ENCODE measurements around the gene TICAM2. TPM values are rescaled to one million over a fixed set of nuclear protein-coding genes. Genes with fewer than 3 reads are reported as not detected.

Gene TICAM2
- total RNA-seq, 1 donor from 2014 or later: 3.0 TPM

DNA sequence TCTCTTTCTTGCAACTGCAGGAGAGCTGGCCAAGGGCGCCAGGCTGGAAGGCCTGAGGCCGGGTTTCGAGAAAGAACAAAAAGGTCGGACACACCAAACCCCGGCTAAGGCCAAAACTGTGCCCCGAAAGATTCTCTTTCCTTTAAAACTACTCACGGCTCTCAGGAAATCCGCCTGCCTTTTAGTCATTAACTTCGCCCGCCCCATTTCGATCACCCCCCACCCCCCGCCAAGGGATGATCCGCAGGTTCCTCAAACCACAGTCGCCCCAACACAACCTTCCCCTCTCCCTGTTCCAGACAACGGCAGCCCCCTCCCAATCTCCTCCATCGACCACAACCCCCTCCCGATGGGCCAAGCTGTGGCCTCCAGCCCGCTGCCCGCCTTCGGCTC, 58.2 kb downstream of the TICAM2 start:
- peak; percentile 49 for DNase-seq

DNA sequence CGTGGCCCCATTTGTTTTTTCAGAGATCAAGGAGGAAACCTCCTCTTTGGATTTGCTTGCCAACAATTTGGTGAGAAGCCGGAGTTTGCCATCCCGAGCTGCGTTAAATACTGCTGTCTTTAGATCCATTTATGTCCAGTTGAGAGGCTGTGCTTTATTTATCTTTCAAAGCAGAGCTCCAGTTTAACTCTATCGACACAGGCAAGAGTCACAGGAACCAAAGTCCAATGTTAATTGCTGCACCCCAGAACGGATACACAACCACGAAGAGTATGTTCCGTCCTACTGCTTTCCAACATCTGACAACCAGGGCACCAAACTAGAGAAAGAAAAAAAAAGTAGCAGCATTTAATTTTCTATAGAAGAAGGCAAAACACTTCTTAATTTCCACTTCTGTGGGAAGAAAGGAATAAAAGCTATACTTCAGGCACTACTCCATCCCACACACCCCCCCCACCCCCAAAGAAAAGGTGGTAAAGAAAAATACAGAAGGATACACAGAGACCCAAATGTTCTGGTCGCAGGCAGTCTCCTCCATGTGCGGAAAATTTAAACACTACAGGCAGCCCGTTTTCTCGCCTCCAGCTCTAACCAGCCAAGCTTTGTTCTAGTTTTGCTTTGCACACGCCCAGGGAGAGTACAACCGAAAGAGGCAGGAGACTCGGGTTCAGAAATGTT, 58.8 kb downstream of the TICAM2 start:
- intact Hi-C loops (cut with micrococcal nuclease): no loop called here
- peak; percentile 55 for ATAC-seq
- DNase-seq: no peak

More for the DNA sequence above, 58.2 kb downstream of the TICAM2 start:
- intact Hi-C loops (cut with micrococcal nuclease): no loop called here
- peak; percentile 26 for ATAC-seq

DNA sequence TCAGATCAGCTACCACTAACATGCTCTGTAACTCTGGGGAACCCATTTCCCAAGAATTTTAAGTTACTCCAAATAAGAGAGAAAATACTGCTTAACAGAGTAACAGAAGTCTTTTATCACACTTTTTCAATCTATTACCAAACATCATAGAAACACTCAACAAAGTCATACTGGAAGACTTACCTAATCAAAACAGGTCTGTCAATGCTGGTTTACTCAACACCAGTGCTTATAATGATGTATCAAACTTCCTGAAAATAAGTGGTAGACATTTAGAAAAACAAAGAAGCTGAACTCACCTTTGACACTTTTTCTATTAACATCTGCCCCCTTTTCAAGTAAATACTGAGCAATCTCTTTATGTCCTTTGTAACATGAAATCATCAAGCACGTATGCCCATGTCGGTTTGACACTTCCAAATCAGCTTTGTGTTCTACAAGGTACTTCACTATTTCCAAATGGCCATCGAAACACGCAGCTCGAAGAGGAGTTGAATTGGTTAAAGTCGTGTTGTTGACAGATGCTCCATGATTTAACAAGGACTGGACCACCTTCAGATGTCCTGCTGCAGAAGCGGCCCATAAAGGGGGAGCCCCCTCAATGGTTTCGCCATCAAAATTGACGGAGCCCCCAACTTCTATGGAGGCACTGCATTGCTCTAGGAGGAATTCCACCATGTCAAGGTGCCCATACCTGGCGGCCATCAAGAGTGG, 59.5 kb downstream of the TICAM2 start:
- DNase-seq (no peak), ATAC-seq (no peak)
- intact Hi-C loops (cut with micrococcal nuclease): no loop called here

DNA sequence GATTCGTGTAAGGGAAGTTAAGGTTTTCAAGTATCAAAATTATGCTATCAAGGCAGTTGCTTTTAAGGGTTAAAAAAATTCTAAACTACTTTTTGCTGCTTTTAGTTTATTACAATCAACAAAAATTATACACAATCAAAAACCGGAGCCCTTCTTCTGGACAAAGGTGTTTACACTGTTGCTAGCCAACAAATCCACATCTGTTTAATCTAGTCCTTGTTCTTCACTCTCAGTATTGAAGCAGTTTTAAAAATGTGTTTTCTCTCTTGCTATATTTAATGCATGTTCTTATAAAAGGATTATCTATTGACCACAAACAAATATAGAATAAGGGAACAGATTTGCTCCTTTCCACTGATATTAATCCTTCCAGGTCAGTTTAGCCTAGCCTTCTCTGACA, 60.2 kb downstream of the TICAM2 start:
- ATAC-seq (no peak), DNase-seq (no peak)
- intact Hi-C loops (cut with micrococcal nuclease): no loop called here

DNA sequence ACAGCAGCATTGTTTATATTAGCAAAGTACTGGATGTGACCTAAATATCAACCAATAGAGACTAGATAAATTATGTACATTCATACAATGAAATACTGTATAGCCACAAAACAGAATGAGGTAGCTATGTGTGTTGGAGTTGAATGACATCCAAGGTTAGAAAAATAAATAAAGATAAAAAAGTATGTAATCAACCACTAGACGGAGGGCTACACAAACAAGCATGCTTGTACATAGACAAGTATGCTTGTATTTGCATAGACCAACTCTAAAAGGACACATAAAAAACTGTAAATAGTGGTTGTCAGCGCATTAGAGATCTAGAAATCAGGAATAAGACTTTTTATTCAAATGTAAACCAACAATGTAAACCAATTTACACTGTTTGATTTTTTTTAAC, 60.7 kb downstream of the TICAM2 start:
- no peak for ATAC-seq
- intact Hi-C loops (cut with micrococcal nuclease): no loop called here
- no peak for DNase-seq

DNA sequence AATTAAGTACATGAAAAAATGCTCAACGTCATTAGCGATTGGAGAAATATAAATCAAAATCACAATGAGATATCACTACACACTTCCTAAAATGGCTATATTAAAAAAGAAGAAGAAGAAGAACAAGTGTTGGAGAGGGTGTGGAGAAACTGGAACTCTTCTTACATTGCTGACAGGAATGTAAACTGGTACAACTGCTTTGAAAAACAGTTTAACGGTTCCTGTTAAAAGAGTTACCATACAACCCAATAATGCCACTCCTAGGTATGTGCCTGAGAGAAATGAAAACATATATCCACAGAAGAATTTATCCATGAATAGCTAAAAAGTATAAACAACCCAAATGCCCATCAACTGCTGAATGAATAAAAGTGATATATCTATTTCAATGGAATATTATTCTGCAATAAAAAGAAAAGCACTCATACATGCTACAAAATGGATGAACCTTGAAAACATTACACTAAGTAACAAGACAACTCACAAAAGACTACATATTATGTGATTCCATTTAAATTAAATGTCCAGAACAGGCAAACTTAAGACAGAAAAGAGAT, 66.7 kb downstream of the TICAM2 start:
- DNase-seq (no peak), ATAC-seq (no peak)
- intact Hi-C loops (cut with micrococcal nuclease): loop anchor here (10.0 kb wide), 1 partner anchor 71 kb away; no protein-coding TSS in a partner anchor

DNA sequence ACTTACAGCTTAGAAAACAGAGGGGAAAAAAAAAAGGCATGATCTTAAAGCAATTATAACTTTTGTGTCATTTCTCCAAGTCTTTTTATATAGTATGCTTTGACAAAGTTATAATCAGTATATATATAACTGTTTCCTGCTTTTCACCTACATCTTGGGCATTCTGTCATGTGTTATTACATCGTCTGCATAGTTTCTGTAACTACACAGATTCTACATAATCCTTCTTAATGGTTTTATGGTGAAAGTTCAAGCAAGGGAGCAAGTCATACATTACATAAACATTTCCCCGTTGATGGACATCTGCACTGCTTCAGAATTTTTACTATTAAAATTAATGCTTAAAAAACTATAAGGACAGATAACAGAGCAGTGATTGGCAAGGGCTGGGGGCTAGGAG, 69.8 kb downstream of the TICAM2 start:
- ATAC-seq (no peak), DNase-seq (no peak)
- intact Hi-C loops (cut with micrococcal nuclease): loop anchor here (10.0 kb wide), 1 partner anchor 68 kb away; no protein-coding TSS in a partner anchor

DNA sequence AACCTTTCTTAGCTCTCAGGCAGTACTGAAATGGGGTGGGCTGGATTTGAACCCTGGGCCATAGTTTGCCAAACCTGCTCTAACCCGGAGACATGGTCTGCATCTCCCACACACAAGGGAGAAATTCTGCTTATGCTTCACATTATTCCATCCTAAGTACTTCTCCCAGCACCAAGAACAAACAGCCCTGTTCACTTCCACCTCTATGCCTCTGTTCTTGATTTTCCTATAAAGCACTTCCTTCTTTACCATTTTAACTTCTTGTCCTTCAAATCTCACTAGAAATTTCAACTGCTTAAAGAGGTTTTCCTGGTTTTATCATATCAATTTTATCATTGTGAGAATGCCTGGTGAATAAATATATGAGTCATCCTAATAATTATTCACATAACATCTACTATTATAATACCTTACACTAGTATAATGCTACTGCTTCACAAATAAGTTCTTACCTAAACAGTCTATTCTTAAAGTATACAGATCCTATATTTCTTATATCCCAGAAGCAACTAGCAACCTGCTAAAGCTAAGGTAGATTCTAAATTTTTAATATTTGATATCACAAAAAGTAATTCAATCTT, 70.4 kb downstream of the TICAM2 start:
- no peak for DNase-seq
- peak; percentile 39 for ATAC-seq
- intact Hi-C loops (cut with micrococcal nuclease): loop anchor here (10.0 kb wide), 1 partner anchor 67 kb away; no protein-coding TSS in a partner anchor

DNA sequence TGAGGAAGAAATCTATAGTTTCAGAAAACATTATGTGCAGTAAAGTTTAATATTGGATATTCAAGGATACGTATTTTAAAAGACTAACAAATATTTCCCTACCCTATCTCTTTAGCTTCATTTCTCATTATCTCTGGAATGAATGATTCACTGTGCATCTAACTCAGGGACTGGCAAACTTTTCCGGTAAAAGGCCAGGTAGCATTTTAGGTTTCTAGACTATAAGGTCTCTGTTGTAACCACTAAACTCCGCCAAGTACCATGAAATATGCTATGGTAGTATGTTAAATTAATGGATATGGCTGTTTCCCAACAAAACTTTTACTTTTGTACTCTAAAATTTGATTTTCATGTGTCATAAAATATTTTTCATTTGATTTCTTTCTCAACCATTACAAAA, 70.9 kb downstream of the TICAM2 start:
- intact Hi-C loops (cut with micrococcal nuclease): loop anchor here (10.0 kb wide), 1 partner anchor 67 kb away; no protein-coding TSS in a partner anchor
- DNase-seq: no peak
- ATAC-seq: no peak

DNA sequence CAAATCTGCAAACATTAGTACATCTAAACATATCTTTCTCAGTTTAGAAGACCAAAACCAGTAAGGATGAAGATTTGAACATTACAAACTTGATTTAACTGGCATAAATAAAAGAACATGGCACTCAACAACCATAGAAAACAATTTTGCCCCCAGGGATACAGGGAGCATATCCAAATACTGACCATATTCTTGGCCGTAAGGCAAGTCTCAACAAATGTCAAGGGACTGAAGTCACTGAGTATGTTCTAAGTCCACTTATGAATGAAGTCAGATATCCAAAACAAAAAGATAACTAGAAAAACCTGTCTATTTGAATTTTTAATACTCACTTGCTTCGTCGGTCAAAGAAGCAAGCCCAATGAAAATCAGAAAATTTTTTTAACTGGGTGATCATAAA, 71.9 kb downstream of the TICAM2 start:
- DNase-seq: no peak
- intact Hi-C loops (cut with micrococcal nuclease): loop anchor here (10.0 kb wide), 1 partner anchor 66 kb away; no protein-coding TSS in a partner anchor
- ATAC-seq: peak; percentile 54

Other genes starting within 250 kb of the TICAM2 start
- 43.1 TPM for gene FEM1C, start 57.7 kb downstream of the TICAM2 start, total RNA-seq
- gene TMED7, start 23.6 kb upstream of the TICAM2 start, total RNA-seq: 66.7 TPM
- gene CDO1, start 214.2 kb upstream of the TICAM2 start, total RNA-seq: 5.4 TPM
- gene ATG12, start 239.1 kb upstream of the TICAM2 start, total RNA-seq: 23.6 TPM
- 50.9 TPM for gene AP3S1, start 239.5 kb upstream of the TICAM2 start, total RNA-seq

All from left ventricle myocardium superior (tissue), 1 donor.